AG04450 (cell line): ENCODE data around the gene PLA2G2A. TPM values are rescaled to one million over a fixed set of nuclear protein-coding genes. Genes with fewer than 3 reads are reported as not detected.

Source experiments
- CTCF ChIA-PET: fragments of 300-600, 350-600 bp; formaldehyde crosslinking; extraction: SDS; loops from one replicate; lab custom pipeline; 2022; ENCODE audit warnings: antibody characterized with exemption, inconsistent platforms; lab: Charles Lee
- POLR2A ChIA-PET: fragments of 350-600 bp; formaldehyde crosslinking; extraction: SDS; loops from one replicate; lab custom pipeline; 2021; ENCODE audit warnings: antibody characterized with exemption, inconsistent platforms; lab: Yijun Ruan, JAX
- DNase-seq: peaks from one replicate; pipeline ENCODE4 v3.0.0-alpha.2; 2011; ENCODE audit warnings: low read depth, low spot score
- H3K27ac ChIP-seq: one replicate; pipeline ENCODE4 v1.5.1; 2012; ENCODE audit warnings: low read depth, low read length, control low read depth
- H3K27me3 ChIP-seq: one replicate; pipeline ENCODE4 v1.6.0; 2012; ENCODE audit warnings: low read length; ENCODE audit not compliant: control insufficient read depth, insufficient read depth
- H3K4me3 ChIP-seq: 2 replicates; pipeline ENCODE4 v1.5.1; 2011; ENCODE audit warnings: mild to moderate bottlenecking, low read depth, low read length, control low read depth
- H3K9me3 ChIP-seq: 2 replicates; pipeline ENCODE4 v1.5.1; 2012; ENCODE audit warnings: low read length; ENCODE audit not compliant: control insufficient read depth, insufficient read depth
- CTCF ChIP-seq: IDR thresholded peaks from 2 replicates; pipeline ENCODE4 v1.5.1; 2011; ENCODE audit warnings: low read depth, low read length, control low read depth, inconsistent platforms
- polyA plus RNA-seq: library from polyadenylated mRNA; depleted of rRNA; stranded (reverse); fragments of >200 nt; gene quantifications from 2 replicates; pipeline ENCODE4 v1.2.3, GENCODE V29; 2011

The PLA2G2A gene
- polyA plus RNA-seq, 1 experiment: not detected

- no peaks in the 10 kb centered on the region for H3K9me3 ChIP-seq
- ChIA-PET POLR2A (no interaction called here), CTCF (interaction anchor here (0.6 kb wide), 1 partner anchor 48 kb away, joined by 3 read pairs; no protein-coding TSS in a partner anchor)
- DNase-seq: no peak
- no peak overlapping the region for H3K4me3 ChIP-seq
- H3K27me3 ChIP-seq: peaks cover 13% of the 10 kb centered on the region
- no peak overlapping the region for H3K27ac ChIP-seq
- TF ChIP-seq CTCF: no peak
Measured at GRCh38 chr1:19942657-19943056, 36.8 kb downstream of the PLA2G2A start.

GRCh38 chr1:19942088-19942487, 37.3 kb downstream of the PLA2G2A start:
- ChIA-PET CTCF (interaction anchor here (0.6 kb wide), 1 partner anchor 47 kb away, joined by 3 read pairs; no protein-coding TSS in a partner anchor), POLR2A (no interaction called here)
- DNase-seq: no peak
- Histone ChIP-seq H3K27me3 (peaks cover 13% of the 10 kb centered on the region), H3K27ac (no peak overlapping the region), H3K9me3 (no peaks in the 10 kb centered on the region), H3K4me3 (no peak overlapping the region)
- no peak for TF ChIP-seq CTCF

- no peak for DNase-seq
- TF ChIP-seq CTCF: no peak
- Histone ChIP-seq H3K9me3 (no peaks in the 10 kb centered on the region), H3K27ac (no peak overlapping the region), H3K4me3 (no peak overlapping the region), H3K27me3 (peaks cover 13% of the 10 kb centered on the region)
- CTCF ChIA-PET: no interaction called here
- POLR2A ChIA-PET: no interaction called here
Measured at GRCh38 chr1:19941206-19941568, 38.2 kb downstream of the PLA2G2A start.

- no peak overlapping the region for H3K27ac ChIP-seq
- ChIA-PET CTCF (no interaction called here), POLR2A (no interaction called here)
- no peak overlapping the region for H3K4me3 ChIP-seq
- DNase-seq: no peak
- peaks cover 11% of the 10 kb centered on the region for H3K27me3 ChIP-seq
- TF ChIP-seq CTCF: no peak
- no peaks in the 10 kb centered on the region for H3K9me3 ChIP-seq
Measured at GRCh38 chr1:19940486-19941205, 38.8 kb downstream of the PLA2G2A start.

GRCh38 chr1:19938472-19938871, 40.9 kb downstream of the PLA2G2A start:
- Histone ChIP-seq H3K4me3 (no peak overlapping the region), H3K9me3 (0 out of 2 replicates have a peak, but pooled peaks cover 3% of the 10 kb centered on the region), H3K27me3 (peaks cover 4% of the 10 kb centered on the region), H3K27ac (no peak overlapping the region)
- TF ChIP-seq CTCF: no peak
- DNase-seq: no peak
- CTCF ChIA-PET: no interaction called here
- POLR2A ChIA-PET: no interaction called here
